WTC11 (cell line): ENCODE data around the gene GGACT. TPM values are rescaled to one million over a fixed set of nuclear protein-coding genes. Genes with fewer than 3 reads are reported as not detected.

Source experiments
- ATAC-seq: fragments of 200-7000 bp; cut with Tn5 transposase; 2 replicates; pipeline ENCODE4 v1.10.0; 2021; ENCODE audit warnings: mild to moderate bottlenecking, moderate library complexity
- CTCF ChIA-PET: fragments of 300-600 bp; sonication (Branson Sonifier 250); formaldehyde crosslinking; loops from one replicate; lab custom pipeline; 2021; ENCODE audit warnings: antibody characterized with exemption; lab: Charles Lee
- POLR2A ChIA-PET: fragments of 350-600 bp; sonication (Branson Sonifier 250); formaldehyde crosslinking; loops from one replicate; lab custom pipeline; 2021; ENCODE audit warnings: antibody characterized with exemption; lab: Charles Lee
- DNase-seq: peaks from one replicate; pipeline ENCODE4 v3.0.0; 2021; ENCODE audit warnings: low spot score
- H3K27ac Mint-ChIP-seq: 2 replicates; pipeline ENCODE4 v1.8.0; 2021; ENCODE audit warnings: mixed read lengths
- H3K27me3 Mint-ChIP-seq: 2 replicates; pipeline ENCODE4 v1.8.0; 2021; ENCODE audit warnings: low read depth, mild to moderate bottlenecking, moderate library complexity, mixed read lengths
- H3K36me3 Mint-ChIP-seq: 2 replicates; pipeline ENCODE4 v1.8.0; 2021; ENCODE audit warnings: mixed read lengths
- H3K4me1 Mint-ChIP-seq: 2 replicates; pipeline ENCODE4 v1.8.0; 2022; ENCODE audit warnings: mixed read lengths
- H3K4me3 Mint-ChIP-seq: 2 replicates; pipeline ENCODE4 v1.8.0; 2021; ENCODE audit warnings: mild to moderate bottlenecking, moderate library complexity, mixed read lengths
- H3K9me3 Mint-ChIP-seq: 2 replicates; pipeline ENCODE4 v1.8.0; 2021; ENCODE audit warnings: mixed read lengths
- EMX1 ChIP-seq: fragments of 250-450 bp; sonication (Bioruptor Pico); IDR thresholded peaks from 2 replicates; pipeline ENCODE4 v1.8.0; 2021; ENCODE audit warnings: mild to moderate bottlenecking
- ESRRA ChIP-seq: sonication (generic); formaldehyde crosslinking; IDR thresholded peaks from 2 replicates; pipeline ENCODE4 v1.8.1; 2022; ENCODE audit warnings: mild to moderate bottlenecking, missing genetic modification reagents, borderline replicate concordance
- FOXP1 ChIP-seq: sonication (generic); formaldehyde crosslinking; IDR thresholded peaks from 2 replicates; pipeline ENCODE4 v1.8.0; 2022; ENCODE audit warnings: missing genetic modification reagents, mild to moderate bottlenecking, moderate library complexity, borderline replicate concordance
- GTF2I ChIP-seq: fragments of 250-450 bp; sonication (Bioruptor Pico); conservative IDR thresholded peaks from 2 replicates; pipeline ENCODE4 v1.4.0; 2021; ENCODE audit warnings: mild to moderate bottlenecking
- NFYB ChIP-seq: sonication (generic); formaldehyde crosslinking; conservative IDR thresholded peaks from 2 replicates; pipeline ENCODE4 v1.8.0; 2022; ENCODE audit warnings: low read depth, missing genetic modification reagents
- PRRX2 ChIP-seq: fragments of 250-450 bp; sonication (Bioruptor Pico); IDR thresholded peaks from 2 replicates; pipeline ENCODE4 v1.8.0; 2021; ENCODE audit warnings: mild to moderate bottlenecking
- STAT6 ChIP-seq: sonication (generic); formaldehyde crosslinking; conservative IDR thresholded peaks from 2 replicates; pipeline ENCODE4 v1.8.1; 2023; ENCODE audit warnings: mild to moderate bottlenecking, low read depth, missing genetic modification reagents, moderate library complexity
- TEAD1 ChIP-seq: sonication (generic); formaldehyde crosslinking; IDR thresholded peaks from 2 replicates; pipeline ENCODE4 v1.8.0; 2022; ENCODE audit warnings: mild to moderate bottlenecking, missing genetic modification reagents
- TP53 ChIP-seq: sonication (generic); formaldehyde crosslinking; IDR thresholded peaks from 2 replicates; pipeline ENCODE4 v1.8.1; 2023; ENCODE audit warnings: mild to moderate bottlenecking, missing genetic modification reagents
- ZMAT4 ChIP-seq: fragments of 250-450 bp; sonication (Bioruptor Pico); IDR thresholded peaks from 2 replicates; pipeline ENCODE4 v1.9.0; 2021; ENCODE audit warnings: mild to moderate bottlenecking
- ZNF423 ChIP-seq: fragments of 250-450 bp; sonication (Bioruptor Pico); IDR thresholded peaks from 2 replicates; pipeline ENCODE4 v2.1.2; 2022; ENCODE audit warnings: mild to moderate bottlenecking, moderate library complexity
- total RNA-seq: library from RNA; stranded (reverse); gene quantifications from 3 replicates; pipeline ENCODE4 v1.2.3, GENCODE V29; 2021
- TF ChIP-seq, protein P1 (sequence below): sonication (generic); formaldehyde crosslinking; IDR thresholded peaks from 2 replicates; pipeline ENCODE4 v1.8.1; 2022; ENCODE audit warnings: low read depth, mild to moderate bottlenecking, moderate library complexity, missing genetic modification reagents, borderline replicate concordance
- TF ChIP-seq, protein P2 (sequence below): fragments of 250-450 bp; sonication (Bioruptor Pico); IDR thresholded peaks from 2 replicates; pipeline ENCODE4 v1.9.0; 2021; ENCODE audit warnings: moderate library complexity, mild to moderate bottlenecking, inconsistent platforms, borderline replicate concordance
- TF ChIP-seq, protein P3 (sequence below): sonication (generic); formaldehyde crosslinking; IDR thresholded peaks from 2 replicates; pipeline ENCODE4 v1.8.0; 2023; ENCODE audit warnings: missing genetic modification reagents, mild to moderate bottlenecking, borderline replicate concordance
- TF ChIP-seq, protein P4 (sequence below): sonication (generic); formaldehyde crosslinking; IDR thresholded peaks from 2 replicates; pipeline ENCODE4 v1.8.0; 2023; ENCODE audit warnings: mild to moderate bottlenecking, missing genetic modification reagents

The GGACT gene
- total RNA-seq, 1 experiment from 2014 or later: 2.4 TPM

GRCh38 chr13:100534147-100534843 is 54.3 kb downstream of the GGACT start:
- peak overlapping the region; percentile 16; the same call in 1 of the 2 replicates for H3K27ac Mint-ChIP-seq
- peaks cover 23% of the 10 kb centered on the region for H3K4me1 Mint-ChIP-seq
- no peak for DNase-seq
- no peak for ATAC-seq
- TF ChIP-seq FOXP1 (CRISPR knock-in tag) (no peak), ZNF423 (CRISPR knock-in tag) (peak; percentile 59; the same call in 1 of the 2 replicates)
- no peak overlapping the region for H3K4me3 Mint-ChIP-seq
- no peaks in the 10 kb centered on the region for H3K9me3 Mint-ChIP-seq
- peaks cover 4% of the 10 kb centered on the region; the same call in 1 of the 2 replicates for H3K36me3 Mint-ChIP-seq
- no peaks in the 10 kb centered on the region for H3K27me3 Mint-ChIP-seq
- POLR2A ChIA-PET: no interaction called here
- CTCF ChIA-PET: no interaction called here

DNA sequence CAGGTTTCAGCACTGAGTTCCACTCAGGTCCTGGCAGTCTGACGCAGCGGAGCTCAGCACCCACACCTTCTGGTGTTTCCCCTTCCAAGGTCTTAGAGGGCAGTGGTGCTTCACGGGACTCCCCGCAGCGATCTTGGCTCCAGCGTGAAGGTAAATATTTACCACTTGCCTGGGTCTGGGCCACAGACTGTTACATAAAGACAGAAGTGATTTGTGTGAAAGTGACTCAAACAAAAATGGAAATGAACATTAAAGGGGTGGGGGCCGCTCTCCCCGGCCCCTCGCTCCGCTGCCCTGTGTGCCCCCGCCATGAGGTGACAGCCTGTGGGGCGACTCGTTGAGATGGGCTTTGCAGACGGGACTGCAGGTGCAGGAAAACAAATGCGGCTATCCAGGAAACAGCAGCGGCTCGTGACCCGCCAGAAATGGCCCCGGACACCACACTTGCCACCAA is 55.0 kb downstream of the GGACT start:
- Mint-ChIP-seq H3K9me3 (no peaks in the 10 kb centered on the region), H3K4me1 (peaks cover 25% of the 10 kb centered on the region), H3K27ac (no peak overlapping the region; the same call in 1 of the 2 replicates), H3K4me3 (no peak overlapping the region), H3K36me3 (peaks cover 11% of the 10 kb centered on the region; the same call in 1 of the 2 replicates), H3K27me3 (no peaks in the 10 kb centered on the region)
- ATAC-seq (no peak), DNase-seq (no peak)
- ChIA-PET CTCF (no interaction called here), POLR2A (no interaction called here)
- TF ChIP-seq PRRX2 (no peak), NFYB (no peak), TP53 (CRISPR knock-in tag) (no peak), ESRRA (no peak), TEAD1 (CRISPR knock-in tag) (no peak), STAT6 (CRISPR knock-in tag) (no peak), EMX1 (CRISPR knock-in tag) (no peak), GTF2I (CRISPR knock-in tag) (no peak), ZMAT4 (CRISPR knock-in tag) (no peak)
- TF ChIP-seq, protein P1, sequence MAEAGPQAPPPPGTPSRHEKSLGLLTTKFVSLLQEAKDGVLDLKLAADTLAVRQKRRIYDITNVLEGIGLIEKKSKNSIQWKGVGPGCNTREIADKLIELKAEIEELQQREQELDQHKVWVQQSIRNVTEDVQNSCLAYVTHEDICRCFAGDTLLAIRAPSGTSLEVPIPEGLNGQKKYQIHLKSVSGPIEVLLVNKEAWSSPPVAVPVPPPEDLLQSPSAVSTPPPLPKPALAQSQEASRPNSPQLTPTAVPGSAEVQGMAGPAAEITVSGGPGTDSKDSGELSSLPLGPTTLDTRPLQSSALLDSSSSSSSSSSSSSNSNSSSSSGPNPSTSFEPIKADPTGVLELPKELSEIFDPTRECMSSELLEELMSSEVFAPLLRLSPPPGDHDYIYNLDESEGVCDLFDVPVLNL (CRISPR knock-in tag): no peak
- TF ChIP-seq, protein P2, sequence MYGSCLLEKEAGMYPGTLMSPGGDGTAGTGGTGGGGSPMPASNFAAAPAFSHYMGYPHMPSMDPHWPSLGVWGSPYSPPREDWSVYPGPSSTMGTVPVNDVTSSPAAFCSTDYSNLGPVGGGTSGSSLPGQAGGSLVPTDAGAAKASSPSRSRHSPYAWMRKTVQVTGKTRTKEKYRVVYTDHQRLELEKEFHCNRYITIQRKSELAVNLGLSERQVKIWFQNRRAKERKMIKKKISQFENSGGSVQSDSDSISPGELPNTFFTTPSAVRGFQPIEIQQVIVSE (CRISPR knock-in tag): no peak
- TF ChIP-seq, protein P3, sequence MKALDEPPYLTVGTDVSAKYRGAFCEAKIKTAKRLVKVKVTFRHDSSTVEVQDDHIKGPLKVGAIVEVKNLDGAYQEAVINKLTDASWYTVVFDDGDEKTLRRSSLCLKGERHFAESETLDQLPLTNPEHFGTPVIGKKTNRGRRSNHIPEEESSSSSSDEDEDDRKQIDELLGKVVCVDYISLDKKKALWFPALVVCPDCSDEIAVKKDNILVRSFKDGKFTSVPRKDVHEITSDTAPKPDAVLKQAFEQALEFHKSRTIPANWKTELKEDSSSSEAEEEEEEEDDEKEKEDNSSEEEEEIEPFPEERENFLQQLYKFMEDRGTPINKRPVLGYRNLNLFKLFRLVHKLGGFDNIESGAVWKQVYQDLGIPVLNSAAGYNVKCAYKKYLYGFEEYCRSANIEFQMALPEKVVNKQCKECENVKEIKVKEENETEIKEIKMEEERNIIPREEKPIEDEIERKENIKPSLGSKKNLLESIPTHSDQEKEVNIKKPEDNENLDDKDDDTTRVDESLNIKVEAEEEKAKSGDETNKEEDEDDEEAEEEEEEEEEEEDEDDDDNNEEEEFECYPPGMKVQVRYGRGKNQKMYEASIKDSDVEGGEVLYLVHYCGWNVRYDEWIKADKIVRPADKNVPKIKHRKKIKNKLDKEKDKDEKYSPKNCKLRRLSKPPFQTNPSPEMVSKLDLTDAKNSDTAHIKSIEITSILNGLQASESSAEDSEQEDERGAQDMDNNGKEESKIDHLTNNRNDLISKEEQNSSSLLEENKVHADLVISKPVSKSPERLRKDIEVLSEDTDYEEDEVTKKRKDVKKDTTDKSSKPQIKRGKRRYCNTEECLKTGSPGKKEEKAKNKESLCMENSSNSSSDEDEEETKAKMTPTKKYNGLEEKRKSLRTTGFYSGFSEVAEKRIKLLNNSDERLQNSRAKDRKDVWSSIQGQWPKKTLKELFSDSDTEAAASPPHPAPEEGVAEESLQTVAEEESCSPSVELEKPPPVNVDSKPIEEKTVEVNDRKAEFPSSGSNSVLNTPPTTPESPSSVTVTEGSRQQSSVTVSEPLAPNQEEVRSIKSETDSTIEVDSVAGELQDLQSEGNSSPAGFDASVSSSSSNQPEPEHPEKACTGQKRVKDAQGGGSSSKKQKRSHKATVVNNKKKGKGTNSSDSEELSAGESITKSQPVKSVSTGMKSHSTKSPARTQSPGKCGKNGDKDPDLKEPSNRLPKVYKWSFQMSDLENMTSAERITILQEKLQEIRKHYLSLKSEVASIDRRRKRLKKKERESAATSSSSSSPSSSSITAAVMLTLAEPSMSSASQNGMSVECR (CRISPR knock-in tag): no peak
- TF ChIP-seq, protein P4, sequence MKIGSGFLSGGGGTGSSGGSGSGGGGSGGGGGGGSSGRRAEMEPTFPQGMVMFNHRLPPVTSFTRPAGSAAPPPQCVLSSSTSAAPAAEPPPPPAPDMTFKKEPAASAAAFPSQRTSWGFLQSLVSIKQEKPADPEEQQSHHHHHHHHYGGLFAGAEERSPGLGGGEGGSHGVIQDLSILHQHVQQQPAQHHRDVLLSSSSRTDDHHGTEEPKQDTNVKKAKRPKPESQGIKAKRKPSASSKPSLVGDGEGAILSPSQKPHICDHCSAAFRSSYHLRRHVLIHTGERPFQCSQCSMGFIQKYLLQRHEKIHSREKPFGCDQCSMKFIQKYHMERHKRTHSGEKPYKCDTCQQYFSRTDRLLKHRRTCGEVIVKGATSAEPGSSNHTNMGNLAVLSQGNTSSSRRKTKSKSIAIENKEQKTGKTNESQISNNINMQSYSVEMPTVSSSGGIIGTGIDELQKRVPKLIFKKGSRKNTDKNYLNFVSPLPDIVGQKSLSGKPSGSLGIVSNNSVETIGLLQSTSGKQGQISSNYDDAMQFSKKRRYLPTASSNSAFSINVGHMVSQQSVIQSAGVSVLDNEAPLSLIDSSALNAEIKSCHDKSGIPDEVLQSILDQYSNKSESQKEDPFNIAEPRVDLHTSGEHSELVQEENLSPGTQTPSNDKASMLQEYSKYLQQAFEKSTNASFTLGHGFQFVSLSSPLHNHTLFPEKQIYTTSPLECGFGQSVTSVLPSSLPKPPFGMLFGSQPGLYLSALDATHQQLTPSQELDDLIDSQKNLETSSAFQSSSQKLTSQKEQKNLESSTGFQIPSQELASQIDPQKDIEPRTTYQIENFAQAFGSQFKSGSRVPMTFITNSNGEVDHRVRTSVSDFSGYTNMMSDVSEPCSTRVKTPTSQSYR (CRISPR knock-in tag): no peak
